NCI-H345 treated with DMSO at 0.1 percent for 48 hours (cell line): ENCODE data around the gene PTGFRN.
A peak's percentile ranks its signal among the peaks of the same experiment; 100 is the strongest.

Experiments used
- DNase-seq: peaks from one replicate; lab custom pipeline; 2025; ENCODE audit not compliant: unreplicated experiment; lab: John Stamatoyannopoulos, UW

The PTGFRN gene

DNA sequence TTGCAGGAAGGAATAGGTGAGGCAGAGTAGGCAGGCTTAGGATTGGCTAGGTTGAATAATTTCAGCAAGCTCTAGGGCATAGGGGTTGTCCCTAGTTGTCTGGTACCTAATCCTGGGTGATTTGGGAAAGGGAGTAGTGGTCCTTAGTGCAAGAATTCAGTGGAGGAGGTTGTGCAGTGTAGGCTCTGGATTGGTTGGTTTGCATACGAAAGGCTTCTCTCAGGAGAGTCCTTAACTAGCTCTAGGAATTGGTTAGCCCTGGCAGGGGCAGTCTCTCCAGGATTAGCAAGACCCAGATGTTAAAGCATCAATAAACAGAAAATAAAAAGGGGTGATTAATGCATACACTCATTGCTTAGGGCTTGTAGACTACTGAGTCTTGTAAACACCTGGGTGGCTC lies 82.2 kb downstream of the PTGFRN start:
- no peak for DNase-seq

DNA sequence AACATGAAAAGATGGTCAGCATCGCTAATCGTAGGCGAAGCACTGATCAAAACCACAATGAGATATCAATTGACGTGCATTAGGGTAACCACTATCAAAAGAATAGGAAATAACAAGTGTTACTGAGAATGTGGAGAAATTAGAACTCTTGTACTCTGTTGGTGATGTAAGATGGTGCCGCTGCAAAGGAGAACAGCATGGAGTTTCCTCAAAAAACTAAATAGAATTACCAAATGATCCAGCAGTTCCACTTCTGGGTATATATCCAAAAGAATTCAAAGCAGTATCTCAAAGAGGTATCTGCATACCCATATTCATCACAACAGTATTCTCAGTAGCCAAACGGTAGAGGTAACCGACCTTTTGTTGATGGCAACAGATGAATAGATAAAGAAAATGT lies 83.6 kb downstream of the PTGFRN start:
- no peak for DNase-seq

DNA sequence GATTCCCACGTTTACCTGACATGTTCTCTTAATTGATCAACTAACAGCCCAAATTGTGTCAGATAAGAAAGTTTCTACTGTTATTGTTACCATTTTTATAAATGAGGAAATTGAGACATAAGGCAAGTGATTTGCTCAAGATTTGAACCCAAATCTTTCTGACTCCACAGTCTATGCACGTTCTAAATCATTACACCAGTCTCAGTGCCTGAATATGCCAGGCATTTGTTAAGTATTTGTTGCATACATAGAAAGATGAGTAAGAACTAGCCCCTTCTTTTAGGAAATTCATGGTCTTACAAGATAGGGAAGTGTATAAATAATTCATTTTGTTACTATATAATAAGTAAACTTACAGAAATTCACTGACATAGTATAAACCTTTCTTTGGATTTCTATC lies 84.7 kb downstream of the PTGFRN start:
- DNase-seq = no peak

DNA sequence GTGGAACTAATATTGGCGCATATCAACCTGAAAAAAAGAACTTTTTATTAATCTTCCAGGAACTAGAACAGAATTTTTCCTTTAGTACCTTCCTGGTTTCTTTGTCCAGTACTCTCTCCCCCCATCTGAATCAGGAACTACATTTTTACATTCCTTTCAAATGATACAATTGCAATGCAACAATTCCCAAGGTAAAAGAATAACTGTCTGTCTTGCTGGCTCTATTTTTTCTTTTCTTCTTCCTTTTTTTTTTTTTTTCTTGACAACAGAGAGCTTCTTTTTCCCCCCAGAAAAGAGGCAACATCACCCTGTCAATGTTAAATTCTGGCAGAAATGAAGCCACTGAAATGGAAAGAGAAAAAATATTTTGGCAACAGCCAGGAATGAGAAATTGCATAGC lies 87.3 kb downstream of the PTGFRN start:
- no peak for DNase-seq

DNA sequence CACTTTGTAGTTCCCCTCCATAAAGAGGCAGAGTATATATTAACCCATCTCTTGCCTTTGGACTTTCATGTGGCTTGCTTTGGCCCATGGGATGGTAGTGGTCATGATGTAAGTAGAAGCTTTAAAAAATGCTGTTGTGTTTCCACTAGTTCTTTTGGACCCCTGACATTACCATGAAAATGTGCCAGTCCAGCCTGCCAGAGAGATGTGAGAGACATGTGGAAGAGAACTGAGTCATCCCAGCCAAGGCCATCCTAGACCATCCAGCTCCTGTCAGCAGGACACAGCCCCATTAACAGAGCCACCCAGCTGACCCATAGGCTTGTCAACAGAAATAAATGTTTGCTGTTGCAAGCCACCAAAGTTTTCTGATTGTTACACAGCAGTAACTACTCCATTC lies 87.9 kb downstream of the PTGFRN start:
- DNase-seq = no peak

DNA sequence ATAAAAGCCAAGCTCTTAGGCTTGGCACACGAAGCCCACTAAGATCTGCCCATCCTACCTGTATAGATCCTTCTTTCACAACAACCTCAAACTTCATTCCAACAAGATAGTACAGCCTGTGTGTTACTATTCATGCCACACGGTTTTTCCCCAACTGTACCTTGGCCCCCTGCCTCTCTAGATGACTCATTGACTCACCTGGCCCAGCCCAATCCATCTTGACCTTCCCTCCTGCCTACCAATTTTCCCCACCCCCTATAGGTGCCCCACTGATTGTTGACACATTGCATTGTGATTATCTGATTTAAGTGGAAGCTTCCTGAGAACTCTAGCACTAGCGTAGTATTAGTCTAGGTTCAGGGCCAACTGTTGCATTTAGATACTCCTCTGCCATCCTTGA lies 89.9 kb downstream of the PTGFRN start:
- DNase-seq = no peak

DNA sequence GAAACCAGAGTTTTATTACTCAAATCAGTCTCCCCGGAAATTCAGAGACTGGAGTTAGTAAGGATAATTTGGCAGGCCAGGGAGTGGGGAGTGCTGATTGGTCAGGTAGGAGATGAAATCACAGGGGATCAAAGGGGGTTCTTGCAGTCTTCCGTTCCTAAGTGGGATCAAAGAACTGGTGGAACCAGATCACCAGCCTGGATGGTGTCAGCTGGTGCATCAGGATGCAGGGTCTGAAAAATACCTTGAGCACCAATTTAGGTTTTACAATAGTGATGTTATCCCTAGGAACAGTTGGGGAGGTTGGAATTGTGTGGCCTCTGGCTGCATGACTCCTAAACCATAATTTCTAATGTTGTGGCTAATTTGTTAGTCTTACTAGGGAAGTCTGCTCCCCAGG lies 90.4 kb downstream of the PTGFRN start:
- no peak for DNase-seq

DNA sequence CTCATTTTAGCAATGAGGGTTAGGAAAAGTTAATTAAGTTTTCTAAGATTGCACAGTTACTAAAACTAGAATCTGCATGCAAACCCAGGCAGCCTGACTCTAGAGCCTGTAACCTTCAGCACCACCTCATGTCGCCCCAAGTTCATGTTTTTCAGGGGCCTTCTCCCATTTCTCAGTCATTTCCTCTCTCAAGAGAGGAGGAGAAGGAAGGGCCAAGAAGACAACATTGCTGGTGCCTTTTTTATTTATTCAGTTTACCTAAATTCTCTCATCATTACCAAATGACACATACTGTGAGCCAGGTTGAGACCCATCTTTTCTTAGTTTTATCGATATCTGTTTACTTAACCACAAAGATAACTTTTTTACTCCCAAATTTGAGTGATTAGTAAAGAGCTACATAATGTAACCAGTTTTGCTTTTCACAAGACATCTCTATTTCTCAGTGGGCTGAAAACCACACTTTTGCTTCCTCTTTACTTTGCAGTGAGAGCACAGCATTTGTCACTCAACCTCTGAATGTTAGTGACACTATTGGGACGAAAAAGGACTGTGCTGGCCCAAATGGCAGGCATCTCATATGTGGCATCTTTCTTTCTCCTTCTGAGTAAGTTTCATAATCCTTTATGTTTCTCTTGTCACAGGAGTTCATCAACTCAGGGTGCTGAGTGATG lies 91.7 kb downstream of the PTGFRN start, which contains the start of gene CD101:
CD101 (plus strand) TSS at position 507 of the 674 bp plus-strand sequence; CDS start at position 565, 58 bp downstream.
- no peak for DNase-seq

DNA sequence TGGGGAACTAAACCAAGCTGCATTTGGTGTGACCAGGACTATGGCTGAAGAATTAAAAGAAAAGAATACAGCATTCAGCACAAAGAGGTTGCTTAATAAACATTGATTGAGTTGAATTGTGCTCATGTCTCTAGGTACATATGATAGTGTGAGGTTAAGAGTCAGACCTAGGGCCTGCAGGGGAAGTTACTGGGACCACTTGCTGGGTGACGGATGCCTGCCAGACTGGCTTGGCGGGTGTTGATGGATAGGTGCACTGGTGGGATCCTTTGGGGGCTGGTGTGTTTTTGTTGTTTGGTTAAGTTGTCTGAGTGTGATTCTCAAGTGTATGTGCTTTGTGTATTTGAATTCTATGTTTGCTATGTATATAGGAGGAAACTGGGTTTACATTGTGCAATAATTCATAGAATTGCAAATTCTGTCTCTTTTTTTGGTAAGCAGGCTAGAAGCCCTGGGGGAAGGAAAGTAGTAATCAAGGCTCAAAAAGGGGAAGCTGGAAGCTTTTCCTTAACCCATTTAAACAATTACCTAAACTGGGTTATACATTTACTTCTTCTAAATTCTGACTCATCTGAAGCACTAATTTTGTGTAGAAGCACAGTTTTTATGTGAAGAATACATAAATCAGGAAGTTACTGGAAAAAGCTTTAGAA lies 93.6 kb downstream of the PTGFRN start:
- no peak for DNase-seq

DNA sequence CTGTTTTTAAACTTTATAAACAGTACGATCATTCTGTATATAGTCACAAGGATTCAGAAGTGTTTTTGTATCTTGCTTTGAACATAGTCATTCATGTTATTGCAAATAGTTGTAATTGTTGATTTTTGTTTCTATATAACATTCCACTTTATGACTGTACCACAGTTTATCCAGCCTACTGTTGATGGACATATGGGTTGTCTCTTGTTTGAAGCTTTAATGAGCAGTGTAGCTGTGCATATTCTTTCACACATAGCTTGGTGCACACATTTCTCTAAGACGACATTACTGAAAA lies 98.0 kb downstream of the PTGFRN start:
- DNase-seq = no peak

DNA sequence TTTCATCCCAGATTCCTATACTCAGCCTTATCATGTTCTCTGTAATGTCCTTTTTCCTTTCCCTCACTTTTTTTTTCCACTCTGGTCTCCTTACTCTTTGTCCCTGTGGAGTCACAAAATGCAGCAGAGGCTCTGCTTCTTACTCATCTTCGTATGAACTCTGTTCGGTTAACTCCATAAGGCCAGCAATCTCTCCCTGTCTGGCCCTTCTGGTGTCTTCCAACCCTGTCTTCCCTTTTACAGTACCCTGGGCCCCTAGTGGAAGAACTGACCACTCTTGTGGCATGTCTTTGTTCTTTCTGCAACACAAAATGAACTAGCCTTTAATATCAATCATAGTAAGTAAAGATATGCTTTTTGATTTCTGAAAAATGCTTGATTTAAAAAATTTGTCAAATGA lies 98.9 kb downstream of the PTGFRN start:
- no peak for DNase-seq

DNA sequence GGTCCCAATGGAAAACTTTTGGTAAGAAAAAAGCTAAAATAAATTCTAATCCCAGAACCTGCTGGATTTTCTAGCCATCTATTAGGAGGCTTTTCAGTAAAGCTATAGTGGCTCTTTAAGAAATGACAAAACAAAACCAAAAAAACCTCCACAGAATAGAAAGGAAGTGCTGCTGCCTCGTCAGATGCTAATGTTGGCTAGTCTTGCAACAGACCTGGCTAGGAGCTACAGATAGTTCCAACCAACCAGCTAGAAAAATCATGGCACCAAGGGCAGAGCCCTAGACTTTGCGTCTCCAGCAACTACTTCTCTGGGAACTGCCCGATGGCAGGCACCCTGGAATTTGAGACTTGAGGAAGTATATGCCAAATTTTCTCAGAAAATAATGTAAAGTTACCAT lies 99.4 kb downstream of the PTGFRN start:
- no peak for DNase-seq

DNA sequence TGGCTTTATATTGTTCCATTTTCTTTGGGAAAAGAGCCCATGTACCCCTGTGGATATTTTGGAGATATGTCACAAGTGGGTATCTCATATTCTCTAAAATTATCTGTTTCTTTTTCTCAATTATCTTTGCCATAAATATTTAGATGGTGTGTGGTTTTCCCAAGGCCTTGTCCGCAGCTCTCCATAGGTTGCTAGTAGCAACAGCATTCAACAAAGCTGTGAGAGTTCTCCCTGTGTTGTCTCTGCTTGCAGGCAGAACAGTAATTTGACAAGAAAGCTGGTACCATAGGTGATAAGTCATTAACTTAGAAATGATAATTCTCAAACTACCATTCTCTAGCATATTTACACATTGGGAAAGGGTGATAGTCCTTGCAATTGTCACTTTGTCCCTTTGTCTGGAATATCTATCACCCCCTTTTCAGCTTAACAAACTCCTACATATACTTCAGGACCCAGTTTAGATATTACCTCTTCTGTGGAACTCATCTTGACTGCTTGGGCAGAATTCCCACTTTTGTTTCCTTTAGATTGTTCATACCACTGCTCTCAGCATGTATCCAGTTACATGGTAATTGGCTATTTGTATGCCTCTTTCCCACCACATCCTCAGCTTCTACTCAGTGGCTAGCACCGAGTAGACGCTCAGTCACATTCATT lies 100.7 kb downstream of the PTGFRN start:
- DNase-seq = no peak

DNA sequence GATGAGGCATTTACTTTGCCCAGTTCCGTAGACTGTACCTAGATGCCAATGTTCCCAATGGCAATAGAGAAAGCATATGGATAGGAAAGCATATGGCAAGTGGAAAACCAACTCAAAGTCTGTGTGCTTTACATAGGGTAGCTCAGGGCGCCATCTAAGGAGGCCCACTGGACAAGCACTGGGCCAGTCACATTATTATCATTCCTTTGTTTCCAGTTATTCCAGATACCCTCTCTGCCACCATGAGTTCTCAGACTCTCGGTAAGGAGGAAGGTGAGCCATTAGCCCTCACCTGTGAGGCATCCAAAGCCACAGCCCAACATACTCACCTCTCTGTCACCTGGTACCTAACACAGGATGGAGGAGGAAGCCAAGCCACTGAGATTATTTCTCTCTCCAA lies 101.6 kb downstream of the PTGFRN start:
- no peak for DNase-seq

DNA sequence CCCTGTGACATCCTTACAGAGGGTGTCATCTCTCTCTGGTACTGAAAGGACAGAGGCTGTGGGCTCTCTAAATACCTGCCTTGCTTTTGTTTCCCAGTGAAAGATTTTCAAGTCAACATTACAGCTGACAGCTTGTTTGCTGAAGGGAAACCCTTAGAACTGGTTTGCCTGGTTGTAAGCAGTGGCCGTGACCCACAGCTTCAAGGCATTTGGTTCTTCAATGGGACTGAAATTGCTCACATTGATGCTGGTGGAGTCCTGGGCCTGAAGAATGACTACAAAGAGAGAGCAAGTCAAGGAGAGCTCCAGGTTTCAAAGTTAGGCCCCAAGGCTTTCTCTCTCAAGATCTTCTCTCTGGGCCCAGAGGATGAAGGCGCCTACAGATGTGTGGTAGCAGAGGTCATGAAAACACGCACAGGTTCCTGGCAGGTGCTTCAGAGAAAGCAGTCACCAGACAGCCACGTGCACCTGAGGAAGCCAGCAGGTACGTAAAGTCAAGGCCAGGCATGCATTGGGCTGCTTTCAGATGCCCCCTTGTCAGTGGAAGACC lies 103.7 kb downstream of the PTGFRN start:
- peak; percentile 23 for DNase-seq

DNA sequence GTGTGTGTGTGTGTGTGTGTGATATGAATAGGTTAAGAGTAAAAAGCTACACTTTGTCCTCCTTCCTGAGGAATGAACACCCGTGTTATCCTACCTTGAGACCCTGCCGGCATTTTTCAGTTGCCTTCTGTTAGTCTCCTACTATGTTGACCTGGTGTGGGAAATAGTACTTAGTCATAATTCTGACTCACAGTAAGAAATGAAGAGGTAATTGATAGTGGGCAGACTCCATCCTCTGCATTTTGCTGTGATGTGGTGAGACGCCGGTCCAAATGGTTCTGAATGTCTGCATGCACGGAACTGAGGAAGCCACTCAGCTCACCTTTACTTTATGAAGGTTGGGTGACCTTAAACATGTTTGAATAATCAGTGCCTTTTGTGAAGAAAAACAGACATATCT lies 104.5 kb downstream of the PTGFRN start:
- DNase-seq = no peak

DNA sequence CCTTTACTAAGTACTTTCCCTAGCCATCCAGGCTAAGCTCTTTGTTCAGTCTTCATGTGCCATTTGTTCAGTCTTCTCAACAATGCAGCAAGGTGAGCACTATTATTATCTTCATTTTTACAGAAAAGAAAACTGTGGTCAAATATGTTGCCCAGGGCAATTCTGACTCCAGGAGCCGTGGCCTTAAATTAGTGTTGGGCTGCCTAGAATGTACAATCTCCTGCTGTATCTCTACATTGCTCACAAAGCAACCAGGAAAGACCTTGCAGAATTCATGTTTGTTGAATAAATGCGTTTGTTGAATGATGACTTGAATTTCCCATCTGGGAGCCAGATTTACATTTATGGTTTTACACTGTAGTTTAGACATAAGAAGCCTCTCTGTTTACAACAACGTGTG lies 106.0 kb downstream of the PTGFRN start:
- no peak for DNase-seq

DNA sequence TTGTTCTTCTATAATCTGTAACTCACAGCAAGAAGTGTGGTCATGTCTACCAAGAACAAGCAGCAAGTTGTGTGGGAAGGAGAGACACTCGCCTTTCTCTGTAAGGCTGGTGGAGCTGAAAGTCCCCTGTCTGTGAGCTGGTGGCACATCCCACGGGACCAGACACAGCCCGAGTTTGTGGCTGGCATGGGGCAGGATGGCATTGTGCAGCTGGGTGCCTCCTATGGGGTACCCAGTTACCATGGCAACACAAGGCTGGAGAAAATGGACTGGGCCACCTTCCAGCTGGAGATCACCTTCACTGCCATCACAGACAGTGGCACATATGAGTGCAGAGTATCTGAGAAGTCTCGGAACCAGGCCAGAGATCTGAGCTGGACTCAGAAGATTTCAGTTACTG lies 107.3 kb downstream of the PTGFRN start:
- DNase-seq = no peak

DNA sequence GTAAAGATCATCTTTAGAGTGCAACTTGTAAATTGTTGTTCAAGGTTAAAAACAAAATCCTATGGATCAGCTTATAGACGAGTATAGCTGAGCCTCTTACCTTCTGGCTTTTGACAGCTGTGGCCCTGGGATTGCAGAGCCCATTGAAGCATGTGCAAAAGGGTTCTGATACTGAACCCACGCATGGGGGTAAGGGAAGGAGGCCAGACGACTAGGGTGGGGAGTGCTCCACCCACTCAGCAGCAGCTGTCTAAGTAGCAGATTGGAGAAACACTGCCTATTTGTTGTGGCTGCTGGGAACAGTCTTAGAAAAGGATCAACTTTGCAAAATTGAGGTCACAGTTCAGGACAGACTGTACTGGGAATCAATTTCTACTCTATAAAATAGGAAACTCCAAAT lies 107.9 kb downstream of the PTGFRN start:
- no peak for DNase-seq

DNA sequence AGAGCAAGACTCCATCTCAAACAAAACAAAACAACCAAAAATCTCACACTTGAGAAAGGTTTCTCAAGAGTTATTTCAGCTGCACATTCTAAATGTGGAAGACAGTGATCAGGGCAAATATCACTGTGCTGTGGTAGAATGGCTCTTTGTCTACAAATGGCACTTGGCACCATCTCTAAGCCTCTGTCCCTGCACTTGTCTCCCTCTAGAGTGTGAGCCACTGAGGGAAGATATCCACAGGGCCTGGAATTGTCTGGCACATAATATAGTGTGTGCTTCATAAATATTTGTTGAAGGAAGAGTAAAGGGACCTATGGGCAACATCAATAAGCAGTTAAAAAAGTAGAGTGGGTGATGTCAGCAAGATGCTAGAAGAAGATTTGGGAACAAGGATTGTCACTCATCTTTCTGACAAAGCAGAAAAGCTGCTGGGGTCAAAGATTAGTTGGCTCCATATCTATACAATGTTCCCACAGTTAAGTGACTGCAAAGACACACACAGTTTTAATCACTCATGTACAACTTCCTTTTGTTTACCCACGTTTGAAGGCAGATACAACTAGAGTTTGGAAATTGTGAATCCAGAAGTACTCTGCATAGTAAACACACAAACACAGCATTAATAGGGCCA lies 110.9 kb downstream of the PTGFRN start:
- DNase-seq = no peak

DNA sequence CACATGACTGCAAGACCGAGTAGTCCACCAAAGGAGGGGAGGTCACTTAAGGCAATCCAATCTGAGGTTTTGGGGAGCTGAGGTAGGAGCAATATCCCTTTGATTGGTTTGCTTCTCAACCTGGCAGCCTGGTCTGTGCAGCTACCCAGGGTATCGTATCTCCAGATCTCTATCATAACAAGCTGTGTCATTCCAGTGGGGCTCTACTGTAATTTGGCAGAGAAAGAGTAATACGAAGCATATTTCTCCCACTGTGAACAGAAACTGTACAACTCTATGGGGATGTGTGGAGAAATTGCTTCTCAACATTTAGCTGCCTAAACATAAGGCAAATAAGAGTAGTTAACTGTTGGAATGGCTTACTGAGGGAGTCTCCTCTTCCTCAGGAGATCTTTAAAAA lies 112.4 kb downstream of the PTGFRN start:
- DNase-seq = no peak

DNA sequence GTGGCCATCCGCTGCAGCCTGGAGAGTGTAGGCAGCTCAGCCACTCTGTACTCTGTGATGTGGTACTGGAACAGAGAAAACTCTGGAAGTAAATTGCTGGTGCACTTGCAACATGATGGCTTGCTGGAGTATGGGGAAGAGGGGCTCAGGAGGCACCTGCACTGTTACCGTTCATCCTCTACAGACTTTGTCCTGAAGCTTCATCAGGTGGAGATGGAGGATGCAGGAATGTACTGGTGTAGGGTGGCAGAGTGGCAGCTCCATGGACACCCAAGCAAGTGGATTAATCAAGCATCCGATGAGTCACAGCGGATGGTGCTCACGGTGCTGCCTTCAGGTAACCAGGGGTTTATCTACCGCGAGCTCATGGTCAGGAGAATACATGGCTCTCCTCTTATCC lies 115.9 kb downstream of the PTGFRN start:
- DNase-seq = no peak
